MCF 10A (cell line): ENCODE measurements around the gene MYRIP. TPM values are rescaled to one million over a fixed set of nuclear protein-coding genes. Genes with fewer than 3 reads are reported as not detected.

Experiments
- BruUV-seq: library from RNA; stranded (reverse); fragments of 400-500 nt; replicated peaks from 2 replicates; lab custom pipeline; 2021; lab: Mats Ljungman, UMichigan
- CTCF ChIA-PET: fragments of 300-600 bp; sonication (Branson Sonifier 250); formaldehyde crosslinking; extraction: SDS; loops from one replicate; lab custom pipeline; 2021; ENCODE audit warnings: antibody characterized with exemption, inconsistent platforms; lab: Yijun Ruan, JAX
- POLR2A ChIA-PET: fragments of 300-600, 350-650 bp; sonication (Branson Sonifier 250); formaldehyde crosslinking; extraction: SDS; loops from one replicate; lab custom pipeline; 2020; ENCODE audit warnings: antibody characterized with exemption, inconsistent platforms; lab: Yijun Ruan, JAX
- DNase-seq: peaks from one replicate; pipeline ENCODE4 v3.0.0-alpha.2; 2018; ENCODE audit not compliant: unreplicated experiment
- H3K27ac Mint-ChIP-seq: one replicate; pipeline ENCODE4 v1.8.0; 2022; ENCODE audit warnings: mild to moderate bottlenecking, low read depth, mixed read lengths; ENCODE audit not compliant: unreplicated experiment
- H3K27me3 Mint-ChIP-seq: one replicate; pipeline ENCODE4 v1.8.0; 2022; ENCODE audit warnings: mixed read lengths; ENCODE audit not compliant: insufficient read depth, unreplicated experiment
- H3K36me3 Mint-ChIP-seq: one replicate; pipeline ENCODE4 v1.8.0; 2022; ENCODE audit warnings: mild to moderate bottlenecking, moderate library complexity, mixed read lengths; ENCODE audit not compliant: insufficient read depth, unreplicated experiment
- H3K4me1 Mint-ChIP-seq: one replicate; pipeline ENCODE4 v1.8.0; 2022; ENCODE audit warnings: mixed read lengths; ENCODE audit not compliant: insufficient read depth, unreplicated experiment
- H3K4me3 Mint-ChIP-seq: one replicate; pipeline ENCODE4 v1.8.0; 2022; ENCODE audit warnings: mild to moderate bottlenecking, moderate library complexity, mixed read lengths; ENCODE audit not compliant: unreplicated experiment
- H3K9me3 Mint-ChIP-seq: one replicate; pipeline ENCODE4 v1.8.0; 2022; ENCODE audit warnings: mixed read lengths; ENCODE audit not compliant: unreplicated experiment
- intact Hi-C: fragments of 100-400 bp; cut with micrococcal nuclease; formaldehyde crosslinking; loops from 2 replicates; pipeline ENCODE4 v1.14.1; 2022
- total RNA-seq: library from RNA; stranded (reverse); gene quantifications from 2 replicates; pipeline ENCODE4 v1.2.3, GENCODE V29; 2022
- TF ChIP-seq, protein P1 (sequence below): fragments of 200-600 bp; IDR thresholded peaks from one replicate; pipeline ENCODE4 v1.8.0; 2022; ENCODE audit warnings: antibody characterized with exemption, mild to moderate bottlenecking; ENCODE audit not compliant: unreplicated experiment

MYRIP gene
- total RNA-seq, 1 experiment from 2014 or later = 0.19 TPM

GRCh38 chr3:40224796-40225515 is 415.5 kb downstream of the MYRIP start:
- H3K4me1 Mint-ChIP-seq = no peaks in the 10 kb centered on the region
- no peak overlapping the region for H3K27ac Mint-ChIP-seq
- no peaks in the 10 kb centered on the region for H3K36me3 Mint-ChIP-seq

GRCh38 chr3:40226636-40227035 is 417.2 kb downstream of the MYRIP start:
- Mint-ChIP-seq H3K36me3 (no peaks in the 10 kb centered on the region), H3K4me3 (no peak overlapping the region), H3K9me3 (no peaks in the 10 kb centered on the region), H3K27me3 (peaks cover 17% of the 10 kb centered on the region), H3K27ac (no peak overlapping the region), H3K4me1 (no peaks in the 10 kb centered on the region)
- ChIA-PET CTCF (interaction anchor here (0.6 kb wide), 1 partner anchor 648 kb away, joined by 5 read pairs; no protein-coding TSS in a partner anchor), POLR2A (no interaction called here)
- no peak for DNase-seq
- BruUV-seq = no TSS peak
- TF ChIP-seq, protein P1, sequence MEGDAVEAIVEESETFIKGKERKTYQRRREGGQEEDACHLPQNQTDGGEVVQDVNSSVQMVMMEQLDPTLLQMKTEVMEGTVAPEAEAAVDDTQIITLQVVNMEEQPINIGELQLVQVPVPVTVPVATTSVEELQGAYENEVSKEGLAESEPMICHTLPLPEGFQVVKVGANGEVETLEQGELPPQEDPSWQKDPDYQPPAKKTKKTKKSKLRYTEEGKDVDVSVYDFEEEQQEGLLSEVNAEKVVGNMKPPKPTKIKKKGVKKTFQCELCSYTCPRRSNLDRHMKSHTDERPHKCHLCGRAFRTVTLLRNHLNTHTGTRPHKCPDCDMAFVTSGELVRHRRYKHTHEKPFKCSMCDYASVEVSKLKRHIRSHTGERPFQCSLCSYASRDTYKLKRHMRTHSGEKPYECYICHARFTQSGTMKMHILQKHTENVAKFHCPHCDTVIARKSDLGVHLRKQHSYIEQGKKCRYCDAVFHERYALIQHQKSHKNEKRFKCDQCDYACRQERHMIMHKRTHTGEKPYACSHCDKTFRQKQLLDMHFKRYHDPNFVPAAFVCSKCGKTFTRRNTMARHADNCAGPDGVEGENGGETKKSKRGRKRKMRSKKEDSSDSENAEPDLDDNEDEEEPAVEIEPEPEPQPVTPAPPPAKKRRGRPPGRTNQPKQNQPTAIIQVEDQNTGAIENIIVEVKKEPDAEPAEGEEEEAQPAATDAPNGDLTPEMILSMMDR = no peak
- intact Hi-C loops = no loop called here

More at GRCh38 chr3:40224796-40225515, 415.5 kb downstream of the MYRIP start:
- POLR2A ChIA-PET = no interaction called here
- no peak overlapping the region for H3K4me3 Mint-ChIP-seq
- CTCF ChIA-PET = no interaction called here
- H3K9me3 Mint-ChIP-seq = no peaks in the 10 kb centered on the region
- no peak for DNase-seq
- intact Hi-C loops = no loop called here
- H3K27me3 Mint-ChIP-seq = peaks cover 17% of the 10 kb centered on the region
- no TSS peak for BruUV-seq
- TF ChIP-seq, protein P1 = no peak

GRCh38 chr3:40228792-40229350 is 419.5 kb downstream of the MYRIP start:
- Mint-ChIP-seq H3K4me1 (no peaks in the 10 kb centered on the region), H3K9me3 (no peaks in the 10 kb centered on the region), H3K27ac (no peak overlapping the region), H3K4me3 (no peak overlapping the region), H3K36me3 (no peaks in the 10 kb centered on the region), H3K27me3 (peaks cover 17% of the 10 kb centered on the region)
- no TSS peak for BruUV-seq
- TF ChIP-seq, protein P1 = no peak
- intact Hi-C loops = no loop called here
- CTCF ChIA-PET = interaction anchor here (0.6 to 1.4 kb wide), 2 partner anchors 89 to 266 kb away, joined by 3 to 4 read pairs; no protein-coding TSS in a partner anchor
- POLR2A ChIA-PET = no interaction called here
- DNase-seq = no peak

- TF ChIP-seq, protein P1 = no peak
- intact Hi-C loops = no loop called here
- Mint-ChIP-seq H3K4me1 (no peaks in the 10 kb centered on the region), H3K36me3 (no peaks in the 10 kb centered on the region), H3K4me3 (no peak overlapping the region), H3K9me3 (no peaks in the 10 kb centered on the region), H3K27ac (no peak overlapping the region), H3K27me3 (peaks cover 17% of the 10 kb centered on the region)
- BruUV-seq = no TSS peak
- ChIA-PET CTCF (interaction anchor here (0.6 to 1.4 kb wide), 2 partner anchors 88 to 266 kb away, joined by 3 to 4 read pairs; no protein-coding TSS in a partner anchor), POLR2A (no interaction called here)
- no peak for DNase-seq
Observed at GRCh38 chr3:40229386-40229785, 420.0 kb downstream of the MYRIP start.
